GM13976 (cell line): ENCODE results near the gene HMGCL.
A peak's percentile ranks its signal among the peaks of the same experiment; 100 is the strongest.
"Not testable (repeated sequence)": the region's sequence is repeated elsewhere in the genome, so short reads cannot be mapped to it uniquely, and the experiment has no call there.

ENCODE experiments used
- DNase-seq: peaks from one replicate; pipeline ENCODE4 v3.0.0; 2012; ENCODE audit warnings: low spot score
- CTCF ChIP-seq: IDR thresholded peaks from 2 replicates; pipeline ENCODE4 v1.5.1; 2012; ENCODE audit warnings: borderline replicate concordance, mild to moderate bottlenecking; ENCODE audit not compliant: insufficient read depth; ENCODE audit errors: extremely low read depth, missing control alignments, control extremely low read depth
- in situ Hi-C: fragments of 300-500 bp; cut with MboI; formaldehyde crosslinking; loops from one replicate; pipeline ENCODE4 v1.12.0; 2022; ENCODE audit warnings: low sequenced_read_pairs, mixed read lengths, inconsistent platforms; ENCODE audit not compliant: unreplicated experiment

Gene HMGCL

GRCh38 chr1:23804183-23804835, 20.9 kb downstream of the HMGCL start:
- in situ Hi-C loops: no loop called here
- no peak for DNase-seq
- no peak for TF ChIP-seq CTCF

GRCh38 chr1:23803674-23804073, 21.6 kb downstream of the HMGCL start:
- DNase-seq: no peak
- no peak for TF ChIP-seq CTCF
- in situ Hi-C loops: no loop called here

GRCh38 chr1:23802809-23803342, 22.4 kb downstream of the HMGCL start:
- in situ Hi-C loops, DNase-seq: not testable (repeated sequence)

- in situ Hi-C loops: no loop called here
- DNase-seq: no peak
- no peak for TF ChIP-seq CTCF
These were observed 23.4 kb downstream of the HMGCL start for GRCh38 chr1:23801876-23802275.

- no peak for DNase-seq
- in situ Hi-C loops: no loop called here
- no peak for TF ChIP-seq CTCF
These were observed 23.9 kb downstream of the HMGCL start for GRCh38 chr1:23801338-23801748.

- in situ Hi-C loops: no loop called here
These were observed 24.6 kb downstream of the HMGCL start, which contains the start of gene GALE for GRCh38 chr1:23800400-23801337. Gene GALE (minus strand): TSS chr1:23800754. CDS start chr1:23799007, 1,747 bp downstream.

More at GRCh38 chr1:23800400-23801337, 24.6 kb downstream of the HMGCL start, which contains the start of gene GALE:
- DNase-seq: peak; percentile 99
- TF ChIP-seq CTCF: no peak
